Loucy (cell line): ENCODE results near the gene CAP2.
"Not testable (repeated sequence)": the region's sequence is repeated elsewhere in the genome, so short reads cannot be mapped to it uniquely, and the experiment has no call there.

Source experiments
- H2AFZ ChIP-seq: fragments of 200-600 bp; sonication (generic); 2 replicates; pipeline ENCODE4 v1.6.0; 2016; ENCODE audit warnings: antibody characterized with exemption, mild to moderate bottlenecking, low read length, moderate library complexity
- H3F3A ChIP-seq: fragments of 200-600 bp; 2 replicates; pipeline ENCODE4 v1.6.0; 2016; ENCODE audit warnings: antibody characterized with exemption, low read depth, mild to moderate bottlenecking
- H3K27me3 ChIP-seq: fragments of 200-600 bp; sonication (generic); 2 replicates; pipeline ENCODE4 v1.6.1; 2014; ENCODE audit warnings: low read length, mild to moderate bottlenecking; ENCODE audit not compliant: insufficient read depth, poor library complexity, severe bottlenecking
- H3K36me3 ChIP-seq: fragments of 200-600 bp; sonication (generic); 2 replicates; pipeline ENCODE4 v1.6.1; 2016; ENCODE audit warnings: low read length; ENCODE audit not compliant: insufficient read depth
- H3K4me1 ChIP-seq: fragments of 200-600 bp; sonication (generic); 2 replicates; pipeline ENCODE4 v1.5.1; 2014; ENCODE audit warnings: low read length, mild to moderate bottlenecking; ENCODE audit not compliant: insufficient read depth, poor library complexity, severe bottlenecking
- H3K4me2 ChIP-seq: fragments of 200-600 bp; sonication (generic); 2 replicates; pipeline ENCODE4 v1.6.0; 2014; ENCODE audit warnings: antibody characterized with exemption, low read length, low read depth, mild to moderate bottlenecking; ENCODE audit not compliant: poor library complexity, severe bottlenecking
- H3K4me3 ChIP-seq: fragments of 200-600 bp; sonication (generic); 2 replicates; pipeline ENCODE4 v1.5.1; 2014; ENCODE audit warnings: low read length, mild to moderate bottlenecking, mixed read lengths; ENCODE audit not compliant: poor library complexity, severe bottlenecking
- H3K79me2 ChIP-seq: fragments of 200-600 bp; sonication (generic); 2 replicates; pipeline ENCODE4 v1.6.1; 2014; ENCODE audit warnings: low read length; ENCODE audit not compliant: insufficient read depth
- H3K9ac ChIP-seq: fragments of 200-600 bp; sonication (generic); 2 replicates; pipeline ENCODE4 v1.6.0; 2014; ENCODE audit warnings: mild to moderate bottlenecking, low read depth, low read length, moderate library complexity; ENCODE audit not compliant: poor library complexity, severe bottlenecking
- H3K9me2 ChIP-seq: fragments of 200-600 bp; sonication (generic); replicated peaks from 2 replicates; pipeline ENCODE4 v1.6.1; 2016; ENCODE audit warnings: low read depth, low read length, mixed read lengths
- H3K9me3 ChIP-seq: fragments of 200-600 bp; sonication (generic); 2 replicates; pipeline ENCODE4 v1.6.1; 2014; ENCODE audit warnings: mild to moderate bottlenecking, antibody characterized with exemption, low read length, low read depth; ENCODE audit not compliant: insufficient read depth
- H4K20me1 ChIP-seq: fragments of 200-600 bp; sonication (generic); 2 replicates; pipeline ENCODE4 v1.6.0; 2014; ENCODE audit warnings: antibody characterized with exemption, low read length, mild to moderate bottlenecking; ENCODE audit not compliant: insufficient read depth, poor library complexity, severe bottlenecking
- EZH2phosphoT487 ChIP-seq: fragments of 200-600 bp; IDR thresholded peaks from 2 replicates; pipeline ENCODE4 v1.6.1; 2018; ENCODE audit warnings: antibody characterized with exemption, mild to moderate bottlenecking, moderate library complexity, borderline replicate concordance
- TF ChIP-seq, protein P1 (sequence below): fragments of 200-600 bp; sonication (generic); conservative IDR thresholded peaks from 2 replicates; pipeline ENCODE4 v1.5.1; 2014; ENCODE audit warnings: mild to moderate bottlenecking, antibody characterized with exemption, low read length

CAP2 gene

DNA sequence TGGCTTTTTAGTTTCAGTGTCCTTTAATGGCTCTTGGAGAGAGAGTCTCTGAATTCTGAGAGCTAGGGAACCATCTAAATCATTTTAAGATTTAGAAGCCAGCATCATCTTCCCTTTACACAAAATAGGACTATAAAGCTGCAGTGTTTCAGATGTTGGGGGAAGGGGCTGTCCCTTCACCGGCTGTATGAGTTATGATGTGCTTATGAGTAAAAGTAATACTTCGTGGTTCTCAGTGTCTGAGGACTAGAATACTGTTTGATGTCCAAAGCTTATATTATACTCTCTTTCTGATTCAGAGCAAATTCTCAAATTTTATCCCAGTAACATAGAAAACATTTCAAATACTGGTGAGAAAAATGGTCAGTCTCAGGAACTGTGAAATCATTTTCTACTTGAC lies 143.2 kb downstream of the CAP2 start:
- Histone ChIP-seq H3F3A (no peaks in the 10 kb centered on the region), H3K4me3 (no peak overlapping the region), H3K36me3 (no peaks in the 10 kb centered on the region), H3K9ac (no peak overlapping the region), H2AFZ (no peak overlapping the region), H3K4me1 (no peaks in the 10 kb centered on the region), H3K9me2 (no peaks in the 10 kb centered on the region), H3K79me2 (no peaks in the 10 kb centered on the region), H3K27me3 (no peaks in the 10 kb centered on the region), H4K20me1 (no peaks in the 10 kb centered on the region), H3K4me2 (no peak overlapping the region), H3K9me3 (no peaks in the 10 kb centered on the region; the same call in 1 of the 2 replicates)
- TF ChIP-seq EZH2phosphoT487: no peak

- H3K9ac ChIP-seq: no peak overlapping the region
- H3K36me3 ChIP-seq: no peaks in the 10 kb centered on the region
- no peaks in the 10 kb centered on the region for H3K27me3 ChIP-seq
- no peak overlapping the region for H3K4me3 ChIP-seq
- peaks cover 3% of the 10 kb centered on the region; the same call in 1 of the 2 replicates for H3K9me3 ChIP-seq
- H4K20me1 ChIP-seq: no peaks in the 10 kb centered on the region
- H3K4me1 ChIP-seq: no peaks in the 10 kb centered on the region
- no peaks in the 10 kb centered on the region for H3K79me2 ChIP-seq
- H3F3A ChIP-seq: no peaks in the 10 kb centered on the region
- no peak overlapping the region for H2AFZ ChIP-seq
- no peak for TF ChIP-seq EZH2phosphoT487
- TF ChIP-seq, protein P1, sequence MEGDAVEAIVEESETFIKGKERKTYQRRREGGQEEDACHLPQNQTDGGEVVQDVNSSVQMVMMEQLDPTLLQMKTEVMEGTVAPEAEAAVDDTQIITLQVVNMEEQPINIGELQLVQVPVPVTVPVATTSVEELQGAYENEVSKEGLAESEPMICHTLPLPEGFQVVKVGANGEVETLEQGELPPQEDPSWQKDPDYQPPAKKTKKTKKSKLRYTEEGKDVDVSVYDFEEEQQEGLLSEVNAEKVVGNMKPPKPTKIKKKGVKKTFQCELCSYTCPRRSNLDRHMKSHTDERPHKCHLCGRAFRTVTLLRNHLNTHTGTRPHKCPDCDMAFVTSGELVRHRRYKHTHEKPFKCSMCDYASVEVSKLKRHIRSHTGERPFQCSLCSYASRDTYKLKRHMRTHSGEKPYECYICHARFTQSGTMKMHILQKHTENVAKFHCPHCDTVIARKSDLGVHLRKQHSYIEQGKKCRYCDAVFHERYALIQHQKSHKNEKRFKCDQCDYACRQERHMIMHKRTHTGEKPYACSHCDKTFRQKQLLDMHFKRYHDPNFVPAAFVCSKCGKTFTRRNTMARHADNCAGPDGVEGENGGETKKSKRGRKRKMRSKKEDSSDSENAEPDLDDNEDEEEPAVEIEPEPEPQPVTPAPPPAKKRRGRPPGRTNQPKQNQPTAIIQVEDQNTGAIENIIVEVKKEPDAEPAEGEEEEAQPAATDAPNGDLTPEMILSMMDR: no peak
- H3K4me2 ChIP-seq: no peak overlapping the region
- H3K9me2 ChIP-seq: no peaks in the 10 kb centered on the region
These were observed 148.8 kb downstream of the CAP2 start for GRCh38 chr6:17542243-17542642.

DNA sequence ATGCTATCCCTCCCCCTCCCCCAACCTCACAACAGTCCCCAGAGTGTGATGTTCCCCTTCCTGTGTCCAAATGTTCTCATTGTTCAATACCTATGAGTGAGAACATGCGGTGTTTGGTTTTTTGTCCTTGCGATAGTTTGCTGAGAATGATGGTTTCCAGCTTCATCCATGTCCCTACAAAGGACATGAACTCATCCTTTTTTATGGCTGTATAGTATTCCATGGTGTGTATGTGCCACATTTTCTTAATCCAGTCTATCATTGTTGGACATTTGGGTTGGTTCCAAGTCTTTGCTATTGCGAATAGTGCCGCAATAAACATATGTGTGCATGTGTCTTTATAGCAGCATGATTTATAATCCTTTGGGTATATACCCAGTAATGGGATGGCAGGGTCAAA lies 152.3 kb downstream of the CAP2 start:
- H3K9me3 ChIP-seq, H3K9me2 ChIP-seq, H3K4me1 ChIP-seq, H3K4me3 ChIP-seq, H3K9ac ChIP-seq, H3K27me3 ChIP-seq, H3F3A ChIP-seq, H3K4me2 ChIP-seq, H4K20me1 ChIP-seq, H3K36me3 ChIP-seq, H2AFZ ChIP-seq, H3K79me2 ChIP-seq: not testable (repeated sequence)

GRCh38 chr6:17551383-17551958 lies 158.1 kb downstream of the CAP2 start:
- no peak overlapping the region for H3K4me2 ChIP-seq
- H3F3A ChIP-seq: no peaks in the 10 kb centered on the region
- H3K9me2 ChIP-seq: no peaks in the 10 kb centered on the region
- no peaks in the 10 kb centered on the region for H3K79me2 ChIP-seq
- no peak overlapping the region for H2AFZ ChIP-seq
- no peaks in the 10 kb centered on the region for H3K4me1 ChIP-seq
- no peak overlapping the region for H3K4me3 ChIP-seq
- no peaks in the 10 kb centered on the region for H3K9me3 ChIP-seq
- no peaks in the 10 kb centered on the region for H3K36me3 ChIP-seq
- H4K20me1 ChIP-seq: no peaks in the 10 kb centered on the region
- no peak overlapping the region for H3K9ac ChIP-seq
- no peaks in the 10 kb centered on the region for H3K27me3 ChIP-seq
- TF ChIP-seq, protein P1: no peak
- no peak for TF ChIP-seq EZH2phosphoT487
